CD14-positive monocyte (primary cell): ENCODE measurements around the gene PDE4B. TPM values are rescaled to one million over a fixed set of nuclear protein-coding genes. Genes with fewer than 3 reads are reported as not detected.

ENCODE experiments used
- DNase-seq, 3 donors: peaks; one replicate each; pipeline ENCODE4 v3.0.0-alpha.2; 2011 to 2022
- H2AFZ ChIP-seq: 2 replicates; pipeline ENCODE4 v1.6.0; 2012; ENCODE audit warnings: mild to moderate bottlenecking, low read depth, low read length, inconsistent platforms; ENCODE audit not compliant: insufficient read depth, poor library complexity, severe bottlenecking
- H3K27ac ChIP-seq, 2 donors: 1 replicate in 1 of 2; 2 replicates in 1 of 2; pipeline ENCODE4 v1.5.1; 2012 to 2013; ENCODE audit warnings: low read length in 2 of 2, control low read depth in 1 of 2, inconsistent platforms in 1 of 2, low read depth in 1 of 2, mild to moderate bottlenecking in 1 of 2
- H3K27me3 ChIP-seq, 2 donors: one replicate each; pipeline versions ENCODE4 v1.6.0 to v1.6.1; 2011 to 2013; ENCODE audit warnings: low read length in 2 of 2; ENCODE audit not compliant: control insufficient read depth in 2 of 2, insufficient read depth in 2 of 2
- H3K36me3 ChIP-seq, 2 donors: replicated peaks in 1 of 2; 1 replicate in 1 of 2; 2 replicates in 1 of 2; pipeline versions ENCODE4 v1.5.1 to v1.6.1; 2012 to 2013; ENCODE audit warnings: low read length in 2 of 2, control low read depth in 1 of 2, inconsistent platforms in 1 of 2, mild to moderate bottlenecking in 1 of 2; ENCODE audit not compliant: insufficient read depth in 2 of 2, control insufficient read depth in 1 of 2
- H3K4me1 ChIP-seq, 2 donors: 1 replicate in 1 of 2; 2 replicates in 1 of 2; pipeline versions ENCODE4 v1.5.1 to v1.6.1; 2012 to 2013; ENCODE audit warnings: low read length in 2 of 2, control low read depth in 1 of 2, inconsistent platforms in 1 of 2, mild to moderate bottlenecking in 1 of 2, moderate library complexity in 1 of 2; ENCODE audit not compliant: insufficient read depth in 2 of 2, control insufficient read depth in 1 of 2
- H3K4me2 ChIP-seq: replicated peaks from 2 replicates; pipeline ENCODE3; 2012; ENCODE audit warnings: low read length, moderate library complexity, mild to moderate bottlenecking; ENCODE audit not compliant: poor library complexity, severe bottlenecking; ENCODE audit errors: extremely low read depth
- H3K4me3 ChIP-seq, 3 experiments: fragments of 200-600 bp in 1 of 3; sonication (generic) in 1 of 3; replicated peaks in 1 of 3; 1 replicate in 2 of 3; 2 replicates in 1 of 3; pipeline ENCODE4 v1.5.1; 2011 to 2013; ENCODE audit warnings: low read length in 3 of 3, mild to moderate bottlenecking in 3 of 3, control low read depth in 2 of 3, low read depth in 2 of 3, inconsistent platforms in 1 of 3, moderate library complexity in 1 of 3
- H3K79me2 ChIP-seq: 2 replicates; pipeline ENCODE4 v1.6.0; 2012; ENCODE audit warnings: mild to moderate bottlenecking, control low read depth, inconsistent platforms, low read length, moderate library complexity; ENCODE audit not compliant: insufficient read depth
- H3K9ac ChIP-seq: 2 replicates; pipeline ENCODE4 v1.6.0; 2017; ENCODE audit warnings: low read length, mild to moderate bottlenecking; ENCODE audit not compliant: insufficient read depth, poor library complexity, severe bottlenecking
- H3K9me3 ChIP-seq, 2 donors: replicated peaks in 1 of 2; 1 replicate in 1 of 2; 2 replicates in 1 of 2; pipeline versions ENCODE4 v1.5.1 to v1.6.1; 2012 to 2013; ENCODE audit warnings: low read length in 2 of 2, control low read depth in 1 of 2; ENCODE audit not compliant: control insufficient read depth in 1 of 2, insufficient read depth in 1 of 2
- H4K20me1 ChIP-seq: 2 replicates; pipeline ENCODE4 v1.6.0; 2012; ENCODE audit warnings: mild to moderate bottlenecking, low read length, control low read depth, moderate library complexity; ENCODE audit not compliant: insufficient read depth
- H3K27ac Mint-ChIP-seq, 7 donors: one replicate each; pipeline ENCODE4 v1.8.0; 2020; ENCODE audit warnings: mild to moderate bottlenecking in 7 of 7, mixed read lengths in 7 of 7, moderate library complexity in 6 of 7, inconsistent platforms in 2 of 7
- H3K27me3 Mint-ChIP-seq, 3 donors: one replicate each; pipeline ENCODE4 v1.8.0; 2021 to 2022; ENCODE audit warnings: low read depth in 3 of 3, mild to moderate bottlenecking in 3 of 3, mixed read lengths in 3 of 3, moderate library complexity in 3 of 3, inconsistent platforms in 1 of 3
- H3K36me3 Mint-ChIP-seq, 2 donors: one replicate each; pipeline ENCODE4 v1.8.0; 2020; ENCODE audit warnings: mixed read lengths in 2 of 2, inconsistent platforms in 1 of 2, mild to moderate bottlenecking in 1 of 2
- H3K4me1 Mint-ChIP-seq: one replicate; pipeline ENCODE4 v1.8.0; 2020; ENCODE audit warnings: mild to moderate bottlenecking, mixed read lengths
- H3K4me3 Mint-ChIP-seq, 2 donors: one replicate each; pipeline ENCODE4 v1.8.0; 2020; ENCODE audit warnings: mild to moderate bottlenecking in 2 of 2, mixed read lengths in 2 of 2, moderate library complexity in 1 of 2
- H3K9me3 Mint-ChIP-seq, 7 donors: one replicate each; pipeline ENCODE4 v1.8.0; 2020 to 2022; ENCODE audit warnings: mixed read lengths in 7 of 7, mild to moderate bottlenecking in 6 of 7, moderate library complexity in 6 of 7, inconsistent platforms in 2 of 7
- WGBS: methylation state at CpG from one replicate; pipeline ENCODE4 v1.1.5; 2013; ENCODE audit warnings: missing lambda C conversion rate; ENCODE audit not compliant: insufficient coverage; 5-methylcytosine and 5-hydroxymethylcytosine counted together
- intact Hi-C, 2 donors: fragments of 100-400 bp; cut with micrococcal nuclease; formaldehyde crosslinking; loops; one replicate each; pipeline versions ENCODE4 v1.15.0 to v1.15.1; 2023
- polyA plus RNA-seq, 3 donors: library from polyadenylated mRNA; depleted of rRNA in 1 of 3; unstranded in 2 of 3; stranded (reverse) in 1 of 3; fragments of 300-500 nt in 2 of 3; fragments of >200 nt in 1 of 3; fragmentation: Illumina TruSeq in 2 of 3; gene quantifications; 1 replicate in 2 of 3; 2 replicates in 1 of 3; pipeline ENCODE4 v1.2.3, GENCODE V29; 2012 to 2021
- TF ChIP-seq, protein P1 (sequence below): fragments of 200-600 bp; IDR thresholded peaks from one replicate; pipeline ENCODE4 v1.8.0; 2022; ENCODE audit warnings: antibody characterized with exemption, mild to moderate bottlenecking

The PDE4B gene
- polyA plus RNA-seq, 3 donors: 17.2 to 52.8 (median 25.2) TPM

DNA sequence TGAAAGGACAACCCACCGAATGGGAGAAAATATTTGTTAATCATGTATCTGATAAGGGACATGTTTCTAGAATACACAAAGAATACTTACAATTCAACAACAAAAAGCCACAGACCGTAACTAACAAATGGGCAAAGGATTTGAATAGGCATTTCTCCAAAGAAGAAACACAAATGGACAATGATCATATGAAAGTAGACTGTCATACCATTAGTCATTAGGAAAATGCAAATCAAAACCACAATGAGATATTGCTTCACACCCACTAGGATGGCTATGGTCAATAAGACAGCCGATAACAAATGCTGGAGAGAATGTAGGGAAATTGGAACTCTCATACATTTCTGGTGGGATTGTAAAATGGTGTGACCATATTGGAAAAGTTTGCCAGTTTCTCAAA, 374.1 kb downstream of the PDE4B start:
- intact Hi-C loops: no loop called here
- TF ChIP-seq, protein P1, sequence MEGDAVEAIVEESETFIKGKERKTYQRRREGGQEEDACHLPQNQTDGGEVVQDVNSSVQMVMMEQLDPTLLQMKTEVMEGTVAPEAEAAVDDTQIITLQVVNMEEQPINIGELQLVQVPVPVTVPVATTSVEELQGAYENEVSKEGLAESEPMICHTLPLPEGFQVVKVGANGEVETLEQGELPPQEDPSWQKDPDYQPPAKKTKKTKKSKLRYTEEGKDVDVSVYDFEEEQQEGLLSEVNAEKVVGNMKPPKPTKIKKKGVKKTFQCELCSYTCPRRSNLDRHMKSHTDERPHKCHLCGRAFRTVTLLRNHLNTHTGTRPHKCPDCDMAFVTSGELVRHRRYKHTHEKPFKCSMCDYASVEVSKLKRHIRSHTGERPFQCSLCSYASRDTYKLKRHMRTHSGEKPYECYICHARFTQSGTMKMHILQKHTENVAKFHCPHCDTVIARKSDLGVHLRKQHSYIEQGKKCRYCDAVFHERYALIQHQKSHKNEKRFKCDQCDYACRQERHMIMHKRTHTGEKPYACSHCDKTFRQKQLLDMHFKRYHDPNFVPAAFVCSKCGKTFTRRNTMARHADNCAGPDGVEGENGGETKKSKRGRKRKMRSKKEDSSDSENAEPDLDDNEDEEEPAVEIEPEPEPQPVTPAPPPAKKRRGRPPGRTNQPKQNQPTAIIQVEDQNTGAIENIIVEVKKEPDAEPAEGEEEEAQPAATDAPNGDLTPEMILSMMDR: no peak
- Histone ChIP-seq H3K27ac (no peak overlapping the region), H3K27me3 (peaks cover 0 to 2% of the 10 kb centered on the region in 2 donors), H4K20me1 (no peaks in the 10 kb centered on the region), H3K9ac (no peak overlapping the region), H3K4me2 (no peak overlapping the region), H2AFZ (no peak overlapping the region), H3K36me3 (no peaks in the 10 kb centered on the region), H3K79me2 (no peaks in the 10 kb centered on the region), H3K4me1 (no peaks in the 10 kb centered on the region), H3K4me3 (no peak overlapping the region), H3K9me3 (no peaks in the 10 kb centered on the region)
- Mint-ChIP-seq H3K36me3 (no peaks in the 10 kb centered on the region), H3K9me3 (peaks cover 0 to 3% (median 0%) of the 10 kb centered on the region in 7 donors), H3K27ac (no peak overlapping the region), H3K27me3 (peaks cover 0 to 3% (median 0%) of the 10 kb centered on the region in 3 donors), H3K4me3 (no peak overlapping the region), H3K4me1 (no peaks in the 10 kb centered on the region)
- no peak for DNase-seq
- WGBS: no CpG with 5 or more reads among the region's 3 CpGs

DNA sequence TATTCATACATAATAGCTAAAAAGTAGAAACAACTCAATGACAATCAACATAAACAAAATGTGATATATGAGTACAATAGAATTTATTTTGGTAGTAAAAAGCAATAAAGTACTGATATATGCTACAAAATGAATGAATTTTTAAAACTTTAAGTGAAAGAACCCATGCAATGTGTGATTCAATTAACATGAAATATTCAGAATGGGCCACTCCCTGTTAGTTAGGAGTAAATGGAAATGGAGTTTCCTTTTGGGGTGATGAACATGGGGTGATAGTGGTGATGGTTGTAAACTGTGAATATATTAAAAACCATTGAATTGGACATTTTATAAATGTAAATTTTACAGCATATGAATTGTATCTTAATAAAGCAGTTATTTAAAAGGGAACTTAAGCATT, 374.6 kb downstream of the PDE4B start:
- DNase-seq: no peak
- Mint-ChIP-seq H3K27ac (no peak overlapping the region), H3K36me3 (no peaks in the 10 kb centered on the region), H3K9me3 (peaks cover 0 to 3% (median 0%) of the 10 kb centered on the region in 7 donors), H3K4me3 (no peak overlapping the region), H3K4me1 (no peaks in the 10 kb centered on the region), H3K27me3 (peaks cover 0 to 3% (median 0%) of the 10 kb centered on the region in 3 donors)
- Histone ChIP-seq H3K9me3 (no peaks in the 10 kb centered on the region), H3K9ac (no peak overlapping the region), H3K27me3 (peaks cover 0 to 2% of the 10 kb centered on the region in 2 donors), H3K79me2 (no peaks in the 10 kb centered on the region), H3K4me2 (no peak overlapping the region), H3K4me3 (no peak overlapping the region), H3K27ac (no peak overlapping the region), H4K20me1 (no peaks in the 10 kb centered on the region), H2AFZ (no peak overlapping the region), H3K36me3 (no peaks in the 10 kb centered on the region), H3K4me1 (no peaks in the 10 kb centered on the region)
- TF ChIP-seq, protein P1: no peak
- intact Hi-C loops: no loop called here
